ENCODE measurements around the gene NDC80.
"Not testable (repeated sequence)": the region's sequence is repeated elsewhere in the genome, so short reads cannot be mapped to it uniquely, and the experiment has no call there.

Gene NDC80

GRCh38 chr18:2571200-2572170 lies at the start of gene NDC80, which contains the start of gene METTL4:
NDC80 (plus strand) TSS chr18:2571557; CDS start chr18:2572986, 1,429 bp downstream.
METTL4 (minus strand) TSS chr18:2571505; CDS start chr18:2567216, 4,289 bp downstream.
- peak; percentile 98 for DNase-seq

- DNase-seq = no peak
Observed at GRCh38 chr18:2522112-2522511, 49.2 kb upstream of the NDC80 start.

- DNase-seq = not testable (repeated sequence)
Observed at GRCh38 chr18:2524794-2525198, 46.6 kb upstream of the NDC80 start.

GRCh38 chr18:2526329-2526728 lies 45.0 kb upstream of the NDC80 start:
- no peak for DNase-seq

- DNase-seq = no peak
Observed at GRCh38 chr18:2529154-2529553, 42.2 kb upstream of the NDC80 start.

- no peak for DNase-seq
Observed at GRCh38 chr18:2531751-2532150, 39.6 kb upstream of the NDC80 start.

- no peak for DNase-seq
Observed at GRCh38 chr18:2532797-2533196, 38.6 kb upstream of the NDC80 start.

- DNase-seq = no peak
Observed at GRCh38 chr18:2534906-2535305, 36.5 kb upstream of the NDC80 start.

GRCh38 chr18:2535419-2535910 lies 35.9 kb upstream of the NDC80 start:
- DNase-seq = no peak

- no peak for DNase-seq
Observed at GRCh38 chr18:2536063-2536462, 35.3 kb upstream of the NDC80 start.

GRCh38 chr18:2536493-2536892 lies 34.9 kb upstream of the NDC80 start:
- DNase-seq = no peak

GRCh38 chr18:2537296-2537695 lies 34.1 kb upstream of the NDC80 start:
- DNase-seq = no peak

- no peak for DNase-seq
Observed at GRCh38 chr18:2538236-2538635, 33.1 kb upstream of the NDC80 start.

- no peak for DNase-seq
Observed at GRCh38 chr18:2538844-2539243, 32.5 kb upstream of the NDC80 start.

- DNase-seq = no peak
Observed at GRCh38 chr18:2540575-2540974, 30.8 kb upstream of the NDC80 start.

GRCh38 chr18:2541925-2542563 lies 29.3 kb upstream of the NDC80 start:
- DNase-seq = peak; percentile 21

GRCh38 chr18:2545155-2545554 lies 26.2 kb upstream of the NDC80 start:
- DNase-seq = no peak

- peak; percentile 42 for DNase-seq
Observed at GRCh38 chr18:2547477-2548087, 23.8 kb upstream of the NDC80 start.

- DNase-seq = no peak
Observed at GRCh38 chr18:2549462-2549861, 21.9 kb upstream of the NDC80 start.

- no peak for DNase-seq
Observed at GRCh38 chr18:2551425-2551824, 19.9 kb upstream of the NDC80 start.

- DNase-seq = no peak
Observed at GRCh38 chr18:2554696-2555095, 16.7 kb upstream of the NDC80 start.

GRCh38 chr18:2555895-2556294 lies 15.5 kb upstream of the NDC80 start:
- DNase-seq = no peak

- DNase-seq = no peak
Observed at GRCh38 chr18:2557536-2557935, 13.8 kb upstream of the NDC80 start.

Measured in NCI-H2227 treated with DMSO at 0.1 percent for 48 hours (cell line).